CD4-positive, alpha-beta T cell (primary cell): ENCODE measurements around the gene CRYL1. TPM values are rescaled to one million over a fixed set of nuclear protein-coding genes. Genes with fewer than 3 reads are reported as not detected.
A peak's percentile ranks its signal among the peaks of the same experiment; 100 is the strongest.

Source experiments
- ATAC-seq: fragments of 200-7000 bp; cut with Tn5 transposase; one replicate; pipeline ENCODE4 v1.10.0; 2022; ENCODE audit warnings: mild to moderate bottlenecking; ENCODE audit not compliant: poor library complexity
- CTCF ChIA-PET: fragments of 350-600 bp; sonication (Branson Sonifier 250); formaldehyde crosslinking; loops from one replicate; lab custom pipeline; 2021; ENCODE audit warnings: antibody characterized with exemption, inconsistent platforms; lab: Charles Lee
- POLR2A ChIA-PET: fragments of 350-600 bp; sonication (Branson Sonifier 250); formaldehyde crosslinking; loops from one replicate; lab custom pipeline; 2021; ENCODE audit warnings: antibody characterized with exemption, inconsistent platforms; lab: Charles Lee
- DNase-seq, 14 experiments: peaks; one replicate each; pipeline ENCODE4 v3.0.0-alpha.2; 2013 to 2020; ENCODE audit warnings: mixed read lengths in 2 of 14
- H3K27ac ChIP-seq, 2 donors: one replicate each; pipeline versions ENCODE4 v1.5.1 to v1.7.0; 2013; ENCODE audit warnings: low read length in 2 of 2, low read depth in 1 of 2, mild to moderate bottlenecking in 1 of 2
- H3K27me3 ChIP-seq, 2 experiments: 1 replicate in 1 of 2; 2 replicates in 1 of 2; pipeline versions ENCODE4 v1.6.1 to v1.7.0; 2013; ENCODE audit warnings: low read length in 2 of 2, control low read depth in 1 of 2, mild to moderate bottlenecking in 1 of 2, moderate library complexity in 1 of 2; ENCODE audit not compliant: insufficient read depth in 2 of 2, control insufficient read depth in 1 of 2
- H3K36me3 ChIP-seq: one replicate; pipeline ENCODE4 v1.6.1; 2013; ENCODE audit warnings: low read length, control low read depth; ENCODE audit not compliant: insufficient read depth
- H3K4me1 ChIP-seq: one replicate; pipeline ENCODE4 v1.6.1; 2013; ENCODE audit warnings: low read length, control low read depth; ENCODE audit not compliant: insufficient read depth
- H3K4me3 ChIP-seq: one replicate; pipeline ENCODE4 v1.5.1; 2013; ENCODE audit warnings: mild to moderate bottlenecking, low read length, moderate library complexity
- H3K9me3 ChIP-seq, 2 experiments: 1 replicate in 1 of 2; 2 replicates in 1 of 2; pipeline versions ENCODE4 v1.6.1 to v1.7.0; 2013; ENCODE audit warnings: low read length in 2 of 2, mild to moderate bottlenecking in 2 of 2, control low read depth in 1 of 2, moderate library complexity in 1 of 2; ENCODE audit not compliant: control insufficient read depth in 1 of 2, insufficient read depth in 1 of 2
- H3K27ac Mint-ChIP-seq: one replicate; pipeline ENCODE4 v1.8.0; 2020; ENCODE audit warnings: mixed read lengths
- H3K27me3 Mint-ChIP-seq: one replicate; pipeline ENCODE4 v1.8.0; 2021; ENCODE audit warnings: mixed read lengths
- H3K36me3 Mint-ChIP-seq: one replicate; pipeline ENCODE4 v1.8.0; 2021; ENCODE audit warnings: low read depth, mixed read lengths
- H3K4me1 Mint-ChIP-seq: one replicate; pipeline ENCODE4 v1.8.0; 2021; ENCODE audit warnings: low read depth, mixed read lengths
- H3K4me3 Mint-ChIP-seq: one replicate; pipeline ENCODE4 v1.8.0; 2020; ENCODE audit warnings: mild to moderate bottlenecking, mixed read lengths
- H3K9me3 Mint-ChIP-seq: one replicate; pipeline ENCODE4 v1.8.0; 2020; ENCODE audit warnings: mixed read lengths
- CTCF ChIP-seq: fragments of 200-600 bp; IDR thresholded peaks from one replicate; pipeline ENCODE4 v1.8.0; 2022; ENCODE audit warnings: antibody characterized with exemption, mild to moderate bottlenecking
- intact Hi-C, 2 experiments: fragments of 100-400 bp; cut with DNase I in 1 of 2; cut with micrococcal nuclease in 1 of 2; formaldehyde crosslinking; loops; one replicate each; pipeline versions ENCODE4 v1.15.1 to v1.9.0; 2023 to 2025; cut with DNase I, micrococcal nuclease
- total RNA-seq, 174 experiments: library from RNA in 2 of 174; stranded (reverse) in 2 of 174; gene quantifications; one replicate each; pipeline ENCODE4 v1.2.3 and lab custom pipeline; 2021 to 2026

Gene CRYL1
- total RNA-seq, 2 experiments from 2014 or later: 7.9 to 8.0 TPM

- Mint-ChIP-seq H3K9me3 (no peaks in the 10 kb centered on the region), H3K4me1 (peaks cover 22% of the 10 kb centered on the region), H3K27me3 (no peaks in the 10 kb centered on the region), H3K36me3 (no peaks in the 10 kb centered on the region), H3K4me3 (no peak overlapping the region), H3K27ac (no peak overlapping the region)
- DNase-seq (no peak), ATAC-seq (no peak)
- Histone ChIP-seq H3K27ac (no peak overlapping the region), H3K4me1 (peaks cover 13% of the 10 kb centered on the region), H3K27me3 (no peaks in the 10 kb centered on the region), H3K36me3 (no peaks in the 10 kb centered on the region), H3K9me3 (peaks cover 0 to 5% of the 10 kb centered on the region in 2 experiments), H3K4me3 (no peak overlapping the region)
- intact Hi-C loops: no loop called here
- ChIA-PET POLR2A (no interaction called here), CTCF (no interaction called here)
- no peak for TF ChIP-seq CTCF
These were observed 64.2 kb downstream of the CRYL1 start for GRCh38 chr13:20461481-20461859.

- no peak overlapping the region for H3K27ac ChIP-seq
- DNase-seq (no peak), ATAC-seq (no peak)
- H3K4me3 Mint-ChIP-seq: no peak overlapping the region
- no peak for TF ChIP-seq CTCF
- H3K4me1 Mint-ChIP-seq: peaks cover 22% of the 10 kb centered on the region
- no peaks in the 10 kb centered on the region for H3K27me3 ChIP-seq
- H3K36me3 Mint-ChIP-seq: no peaks in the 10 kb centered on the region
- intact Hi-C loops: no loop called here
- no peaks in the 10 kb centered on the region for H3K9me3 Mint-ChIP-seq
- ChIA-PET CTCF (no interaction called here), POLR2A (interaction anchor here (0.7 kb wide), 1 partner anchor 63 kb away, joined by 4 read pairs; no protein-coding TSS in a partner anchor)
- H3K36me3 ChIP-seq: no peaks in the 10 kb centered on the region
- no peak overlapping the region for H3K4me3 ChIP-seq
- no peak overlapping the region for H3K27ac Mint-ChIP-seq
- peaks cover 13% of the 10 kb centered on the region for H3K4me1 ChIP-seq
- peaks cover 0 to 5% of the 10 kb centered on the region in 2 experiments for H3K9me3 ChIP-seq
- no peaks in the 10 kb centered on the region for H3K27me3 Mint-ChIP-seq
These were observed 64.9 kb downstream of the CRYL1 start for GRCh38 chr13:20460761-20461160.

- Mint-ChIP-seq H3K9me3 (no peaks in the 10 kb centered on the region), H3K27me3 (no peaks in the 10 kb centered on the region), H3K27ac (peak overlapping the region; percentile 12), H3K4me1 (peaks cover 22% of the 10 kb centered on the region), H3K4me3 (no peak overlapping the region), H3K36me3 (no peaks in the 10 kb centered on the region)
- Histone ChIP-seq H3K9me3 (peaks cover 0 to 10% of the 10 kb centered on the region in 2 experiments), H3K36me3 (no peaks in the 10 kb centered on the region), H3K27ac (no peak overlapping the region), H3K27me3 (no peaks in the 10 kb centered on the region), H3K4me3 (no peak overlapping the region), H3K4me1 (peaks cover 13% of the 10 kb centered on the region)
- no peak for TF ChIP-seq CTCF
- no peak for DNase-seq
- ChIA-PET CTCF (no interaction called here), POLR2A (no interaction called here)
- ATAC-seq: no peak
- intact Hi-C loops: no loop called here
These were observed 68.0 kb downstream of the CRYL1 start for GRCh38 chr13:20457670-20458069.
